HG03521 (cell line): ENCODE data around the gene TMEM132A.
"Not testable (repeated sequence)": the region's sequence is repeated elsewhere in the genome, so short reads cannot be mapped to it uniquely, and the experiment has no call there.

Experiments used
- ATAC-seq: cut with Tn5 transposase; IDR thresholded peaks from one replicate; pipeline ENCODE4 v1.9.1; 2021; ENCODE audit warnings: mild to moderate bottlenecking, moderate library complexity; ENCODE audit not compliant: unreplicated experiment

TMEM132A gene

DNA sequence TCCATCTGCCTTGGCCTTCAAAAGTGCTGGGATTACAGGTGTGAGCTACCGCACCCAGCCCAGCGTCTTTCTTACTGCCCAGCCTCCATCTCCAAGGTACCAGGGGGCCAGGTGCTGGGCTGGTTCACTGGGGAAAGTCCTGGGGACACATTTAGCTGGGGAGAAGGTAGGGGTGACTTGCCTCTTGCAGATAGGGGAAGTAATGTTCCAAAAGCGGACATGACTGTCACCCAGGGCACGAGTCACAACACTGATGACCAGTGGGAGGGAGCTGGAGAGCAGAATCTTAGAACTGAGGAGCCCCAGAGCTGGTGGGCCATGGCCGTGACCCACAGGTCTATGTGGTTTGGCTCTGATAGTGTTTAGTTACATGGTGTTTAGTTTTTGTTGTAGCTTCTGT, 30.2 kb downstream of the TMEM132A start:
- ATAC-seq, result no peak

DNA sequence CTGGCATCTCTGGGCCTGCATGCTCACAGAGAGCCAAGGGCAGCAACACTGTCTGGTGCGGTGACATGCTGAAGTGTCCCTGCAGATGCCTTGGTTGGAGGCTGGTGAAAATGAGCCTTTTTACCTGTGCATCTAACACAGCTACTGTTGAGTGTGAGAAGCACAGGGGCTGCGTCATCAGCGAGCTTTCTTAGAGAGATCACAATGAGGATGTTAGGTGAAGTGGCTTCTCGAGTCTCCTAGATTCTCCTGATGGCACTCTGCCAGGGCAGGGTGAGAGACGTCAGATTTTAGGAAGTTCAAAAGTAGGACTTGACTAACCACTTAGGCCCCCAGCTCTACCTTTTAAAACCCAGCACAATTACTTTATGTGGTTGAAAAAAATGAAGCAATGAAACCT, 31.3 kb downstream of the TMEM132A start:
- no peak for ATAC-seq

DNA sequence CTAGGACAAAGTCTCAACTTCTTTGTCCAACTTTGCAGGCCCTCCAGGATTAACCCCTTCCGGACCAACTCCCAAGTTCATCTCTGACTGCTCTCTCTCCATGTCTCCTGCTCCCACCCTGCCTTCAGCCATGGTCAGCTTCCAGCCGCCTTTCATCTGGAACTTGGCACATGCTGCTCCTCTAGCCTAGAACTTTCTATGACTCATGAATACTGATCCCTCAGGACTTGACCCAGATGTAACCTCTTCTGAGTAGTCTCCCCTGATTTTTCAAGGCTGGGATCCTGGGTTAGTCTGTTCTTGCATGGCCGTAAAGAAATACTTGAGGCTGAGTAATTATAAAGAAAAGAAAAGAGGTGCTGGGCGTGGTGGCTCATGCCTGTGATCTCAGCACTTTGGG, 32.9 kb downstream of the TMEM132A start:
- ATAC-seq, result no peak

DNA sequence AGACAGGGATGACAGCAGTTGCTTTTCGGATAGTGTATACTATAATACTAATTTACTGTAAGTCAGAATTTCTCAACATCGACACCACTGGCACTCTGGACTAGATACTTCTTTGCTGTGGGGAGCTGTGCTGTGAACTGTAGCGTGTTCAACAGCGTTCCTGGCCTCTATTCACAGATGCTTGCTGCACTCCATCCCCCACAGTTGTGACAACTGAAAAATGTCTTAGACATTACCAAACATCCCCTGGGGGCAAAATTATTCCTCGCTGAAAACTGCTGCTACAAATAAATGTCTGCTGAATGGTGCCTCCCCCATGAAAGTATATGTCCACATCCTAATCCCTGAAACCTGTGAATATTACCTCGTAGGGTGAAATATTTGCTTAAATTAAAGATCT, 35.2 kb downstream of the TMEM132A start:
- no peak for ATAC-seq

DNA sequence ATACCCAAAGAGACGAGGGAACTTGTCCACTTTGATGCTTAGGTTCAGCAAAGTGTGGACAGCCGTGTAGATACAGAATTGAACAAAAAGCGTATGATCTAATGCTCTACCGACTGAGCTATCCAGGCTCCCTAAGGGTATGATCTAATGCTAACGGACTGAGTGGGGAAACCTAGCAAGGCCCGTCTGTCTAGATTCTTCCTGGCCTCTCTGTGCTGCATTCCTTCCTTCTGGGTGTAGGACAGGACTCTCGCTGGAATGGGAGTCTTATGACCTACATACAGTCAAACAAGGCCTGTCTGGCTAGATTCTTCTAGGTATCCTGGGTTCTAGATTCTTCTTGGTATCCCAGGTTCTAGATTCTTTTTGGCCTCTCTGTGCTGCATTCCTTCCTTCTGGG, 36.1 kb downstream of the TMEM132A start:
- no peak for ATAC-seq

DNA sequence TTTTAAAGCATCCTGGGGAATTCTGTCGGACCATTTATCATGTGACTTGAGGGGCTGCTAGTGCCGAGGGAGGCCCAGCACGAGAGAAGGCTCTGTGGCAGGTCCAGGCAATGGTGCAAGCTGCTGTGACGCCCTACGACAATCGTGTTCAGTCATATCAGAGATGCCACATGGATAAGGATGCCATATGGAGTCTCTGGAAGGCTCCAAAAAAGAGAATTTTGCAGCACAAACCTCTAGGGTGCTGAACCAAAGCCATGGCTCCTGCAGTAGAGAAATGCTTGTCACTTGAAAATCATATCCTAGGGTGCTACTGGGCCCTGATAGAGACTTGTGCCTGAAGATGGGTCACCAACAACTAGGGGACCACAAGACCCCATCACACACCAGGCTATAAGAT, 40.5 kb downstream of the TMEM132A start:
- ATAC-seq, result no peak

DNA sequence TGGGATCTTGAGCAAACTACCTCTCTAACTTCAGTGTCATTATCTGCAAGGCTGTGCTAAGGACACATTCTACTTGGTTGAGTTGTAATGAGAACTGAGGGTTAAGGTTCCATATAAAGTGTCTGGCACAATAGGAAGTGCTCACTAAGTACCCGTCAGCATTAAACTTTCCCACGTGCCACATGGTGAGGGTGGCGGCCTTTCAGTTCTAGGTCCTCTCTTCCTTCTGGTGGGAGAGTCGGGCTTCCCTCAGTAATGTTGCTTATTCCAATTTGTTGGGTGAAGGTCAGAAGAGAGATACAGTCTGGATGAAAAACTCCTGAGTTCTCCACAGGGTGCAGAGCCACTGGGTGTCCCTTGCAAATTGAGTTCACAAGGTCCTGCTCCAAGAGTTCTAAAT, 42.6 kb downstream of the TMEM132A start:
- ATAC-seq, result no peak

DNA sequence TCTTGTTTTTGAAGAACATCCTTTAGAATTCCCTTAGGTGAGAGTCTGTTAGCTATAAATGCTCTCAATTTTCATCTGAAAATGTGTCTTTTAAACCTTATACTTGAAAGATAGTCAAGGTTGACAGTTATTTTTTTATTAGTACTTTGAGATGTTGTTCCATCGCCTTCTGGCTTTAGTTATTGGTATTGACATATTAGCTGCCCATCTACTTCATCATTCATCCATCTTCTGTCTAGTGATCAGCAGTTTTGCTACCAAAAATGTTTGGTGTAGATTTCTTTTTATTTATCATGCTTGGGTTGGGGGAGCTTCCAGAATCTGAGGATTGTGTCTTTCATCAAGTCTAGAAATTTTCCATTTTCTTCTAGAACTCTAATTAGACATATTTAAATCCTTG, 44.0 kb downstream of the TMEM132A start:
- ATAC-seq, result no peak

DNA sequence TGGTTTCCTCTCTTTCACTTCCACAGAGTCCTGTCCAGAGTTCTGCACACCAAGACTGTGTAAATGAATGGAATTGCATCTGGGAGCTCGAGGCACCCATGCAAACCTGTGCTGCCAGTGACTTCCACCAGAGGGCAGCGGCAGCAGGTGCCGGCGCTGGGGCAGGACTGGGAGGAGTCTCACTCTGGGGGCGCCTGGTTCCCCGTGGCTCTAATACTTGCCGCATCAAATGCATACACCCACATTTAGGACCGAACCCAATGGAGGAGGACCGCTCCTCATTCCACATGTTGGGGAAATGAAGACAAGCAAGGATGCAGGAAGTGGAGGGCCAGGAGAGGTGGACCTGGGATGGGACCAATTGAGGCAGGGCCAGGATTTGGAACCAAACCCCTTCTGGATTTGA, 46.1 kb downstream of the TMEM132A start:
- ATAC-seq, result no peak

DNA sequence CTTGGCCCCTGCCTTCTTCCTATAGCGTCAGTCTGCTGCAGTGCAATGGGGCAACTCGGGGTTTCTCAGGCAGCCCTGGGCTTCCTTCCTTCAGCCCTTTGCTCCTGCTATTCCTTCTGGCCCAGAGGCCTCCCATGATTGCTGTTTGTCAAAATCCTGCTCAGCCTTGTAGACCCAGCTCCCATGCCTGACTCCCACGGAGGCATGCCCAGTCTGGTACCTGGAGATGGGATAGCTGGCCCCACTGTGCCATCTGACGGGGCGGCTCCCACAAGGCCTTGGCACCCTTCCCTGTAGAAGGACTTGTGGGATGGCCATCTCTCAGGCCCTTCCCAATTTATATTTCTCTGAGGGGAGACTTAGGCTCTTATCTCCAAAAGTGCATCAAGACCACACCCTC, 46.6 kb downstream of the TMEM132A start:
- no peak for ATAC-seq

DNA sequence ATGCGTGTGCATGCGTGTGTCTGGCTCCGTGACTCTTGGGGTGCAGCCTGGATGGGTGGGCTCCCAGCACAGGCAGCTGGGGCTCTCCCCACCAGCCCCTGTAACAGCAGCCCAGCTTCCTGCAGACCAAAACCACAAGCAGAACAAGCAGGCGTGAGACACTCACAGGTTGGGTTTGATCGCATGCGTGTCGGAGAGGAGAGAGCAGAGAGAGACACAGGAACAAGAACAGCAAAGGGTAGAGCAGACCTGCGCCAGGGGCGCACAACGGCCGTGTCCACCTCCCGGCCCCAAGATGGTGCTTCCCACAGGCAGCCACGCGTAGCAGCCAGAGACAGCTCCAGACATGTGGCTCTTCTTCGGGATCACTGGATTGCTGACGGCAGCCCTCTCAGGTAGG, 47.3 kb downstream of the TMEM132A start, which contains the start of gene CD6:
TSS of gene CD6 (plus strand) at position 161 of the 400 bp plus-strand sequence. CDS start at position 347, 186 bp downstream.
- ATAC-seq, result no peak

DNA sequence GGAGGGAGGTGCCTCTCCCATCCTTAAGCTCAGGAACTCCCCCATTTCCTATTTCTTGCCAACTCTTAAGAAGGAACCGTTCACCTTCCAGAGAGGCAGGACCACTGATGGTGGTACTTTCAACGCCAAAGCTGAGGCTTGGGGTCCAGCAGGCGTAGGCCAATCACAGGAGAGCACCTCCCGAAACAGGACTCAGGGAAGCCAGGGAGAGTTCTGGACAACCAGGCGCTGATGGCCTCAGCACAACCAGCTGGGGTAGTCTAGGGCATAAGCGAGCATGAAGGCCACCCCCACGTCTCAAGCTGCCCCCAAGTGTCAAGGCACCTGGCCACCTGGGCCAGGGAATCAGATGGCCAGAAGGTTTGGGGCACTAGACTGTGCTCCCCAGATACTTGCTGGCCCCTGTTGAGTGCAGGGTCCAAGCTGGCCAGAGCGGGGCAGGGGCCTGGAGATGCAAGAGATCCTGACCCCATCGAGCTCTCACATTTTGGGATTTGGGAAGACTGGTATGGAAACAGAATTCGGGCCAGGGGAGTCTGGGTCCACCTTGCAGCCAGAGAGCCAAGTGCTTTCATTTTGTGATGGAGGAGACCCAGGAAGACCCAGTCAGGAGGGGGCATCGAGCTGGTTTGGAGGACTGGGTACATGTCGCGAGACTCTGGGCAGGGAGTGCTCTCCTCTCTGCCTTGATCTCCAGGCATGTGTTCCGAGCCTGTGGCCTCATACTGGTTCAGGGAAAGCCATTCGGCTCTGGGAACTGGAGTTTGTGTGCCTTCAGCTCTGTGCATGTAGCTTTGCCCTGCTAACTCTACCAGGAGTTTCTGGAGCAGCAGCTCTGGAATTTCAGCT, 48.1 kb downstream of the TMEM132A start:
- ATAC-seq, result no peak

DNA sequence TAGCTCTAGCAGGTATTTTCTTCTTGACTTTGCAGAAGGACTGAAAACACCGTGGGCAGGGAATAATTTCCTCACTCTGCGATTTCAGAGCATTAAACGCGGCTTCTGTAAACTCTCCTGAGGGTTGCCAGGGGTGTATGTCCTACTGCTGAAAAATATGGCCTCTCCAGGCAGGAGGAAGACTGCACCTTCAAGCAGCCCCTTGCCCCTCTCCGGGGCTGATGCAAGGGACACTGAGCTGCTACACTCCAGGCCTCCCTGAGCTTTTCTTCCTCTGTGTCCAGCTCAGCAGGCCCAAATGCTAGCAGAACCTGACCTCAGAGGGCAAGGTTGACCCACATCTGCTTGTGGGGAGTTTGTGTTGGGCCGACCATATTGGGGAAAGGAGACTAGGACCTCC, 49.4 kb downstream of the TMEM132A start:
- no peak for ATAC-seq

DNA sequence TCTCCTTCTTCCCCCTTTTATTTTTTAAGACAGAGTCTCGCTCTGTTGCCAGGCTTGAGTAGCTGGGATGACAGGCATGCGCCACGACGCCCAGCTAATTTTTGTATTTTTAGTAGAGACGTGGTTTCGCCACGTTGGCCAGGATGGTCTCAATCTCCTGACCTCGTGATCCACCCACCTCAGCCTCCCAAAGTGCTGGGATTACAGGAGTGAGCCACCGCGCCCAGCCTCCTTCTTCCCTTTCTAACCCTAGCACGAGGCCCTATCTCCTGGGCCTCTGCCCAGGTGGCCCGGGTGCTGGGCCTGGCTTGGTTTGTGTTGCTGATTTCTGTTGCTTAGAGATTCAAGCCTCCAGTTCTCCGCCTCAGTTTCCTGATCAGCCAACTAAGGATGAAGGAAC, 50.1 kb downstream of the TMEM132A start:
- not testable (repeated sequence) for ATAC-seq

DNA sequence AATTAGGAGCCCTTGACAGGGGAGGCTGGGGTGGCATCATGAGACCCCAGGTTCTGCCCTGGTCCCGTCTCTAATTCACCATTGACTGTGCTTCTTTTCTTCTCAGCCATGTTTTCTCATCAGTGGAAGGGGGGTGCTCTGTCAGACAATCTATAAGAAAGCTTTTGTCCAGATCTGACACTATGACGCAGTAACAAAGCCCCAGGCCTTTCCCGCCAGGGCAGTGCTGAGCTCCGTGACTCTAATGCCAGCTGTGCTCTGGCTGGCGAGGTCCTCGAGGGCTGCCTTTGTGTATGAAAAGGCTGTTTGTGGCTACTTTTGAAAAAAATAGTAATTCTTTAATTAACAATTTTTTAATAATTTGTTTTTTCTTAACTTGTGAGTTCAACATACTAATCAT, 50.5 kb downstream of the TMEM132A start:
- no peak for ATAC-seq

DNA sequence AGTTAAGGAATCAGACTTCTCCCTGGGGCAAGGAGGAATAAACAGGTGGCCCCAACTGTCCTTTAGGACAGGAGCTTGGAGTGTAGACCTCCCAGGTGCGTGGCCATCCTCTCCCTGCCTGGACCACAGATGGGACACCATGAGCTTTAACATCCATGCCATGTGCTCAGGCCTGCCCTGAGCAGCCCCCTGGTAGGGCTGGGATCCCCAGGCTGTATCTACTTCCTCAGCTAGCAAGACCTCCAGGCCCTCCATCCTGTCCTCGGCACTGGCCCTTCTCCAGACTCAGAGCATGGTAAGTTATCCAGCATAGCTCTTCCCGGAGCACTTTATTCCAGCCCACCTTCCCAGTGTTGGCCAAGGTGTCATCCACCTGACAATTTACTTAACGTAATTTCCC, 53.0 kb downstream of the TMEM132A start:
- no peak for ATAC-seq

DNA sequence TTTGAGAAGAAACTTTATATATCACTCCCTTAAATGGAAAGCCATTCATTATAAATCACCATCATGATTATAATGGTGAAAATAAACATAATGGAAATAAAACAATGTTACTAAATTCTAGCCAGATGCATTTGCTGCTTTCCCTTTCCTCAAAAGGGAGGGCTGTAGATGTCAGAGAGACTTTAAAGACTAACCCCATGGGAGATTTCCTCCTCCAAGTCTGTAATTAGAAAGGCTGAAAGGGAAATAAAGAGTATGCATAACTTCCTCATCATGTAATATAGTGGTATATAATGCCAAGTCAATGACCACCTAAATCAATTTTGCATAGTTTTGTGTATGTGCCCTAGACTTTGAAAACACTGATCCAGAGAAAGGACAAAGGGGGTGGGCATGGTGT, 53.6 kb downstream of the TMEM132A start:
- no peak for ATAC-seq

DNA sequence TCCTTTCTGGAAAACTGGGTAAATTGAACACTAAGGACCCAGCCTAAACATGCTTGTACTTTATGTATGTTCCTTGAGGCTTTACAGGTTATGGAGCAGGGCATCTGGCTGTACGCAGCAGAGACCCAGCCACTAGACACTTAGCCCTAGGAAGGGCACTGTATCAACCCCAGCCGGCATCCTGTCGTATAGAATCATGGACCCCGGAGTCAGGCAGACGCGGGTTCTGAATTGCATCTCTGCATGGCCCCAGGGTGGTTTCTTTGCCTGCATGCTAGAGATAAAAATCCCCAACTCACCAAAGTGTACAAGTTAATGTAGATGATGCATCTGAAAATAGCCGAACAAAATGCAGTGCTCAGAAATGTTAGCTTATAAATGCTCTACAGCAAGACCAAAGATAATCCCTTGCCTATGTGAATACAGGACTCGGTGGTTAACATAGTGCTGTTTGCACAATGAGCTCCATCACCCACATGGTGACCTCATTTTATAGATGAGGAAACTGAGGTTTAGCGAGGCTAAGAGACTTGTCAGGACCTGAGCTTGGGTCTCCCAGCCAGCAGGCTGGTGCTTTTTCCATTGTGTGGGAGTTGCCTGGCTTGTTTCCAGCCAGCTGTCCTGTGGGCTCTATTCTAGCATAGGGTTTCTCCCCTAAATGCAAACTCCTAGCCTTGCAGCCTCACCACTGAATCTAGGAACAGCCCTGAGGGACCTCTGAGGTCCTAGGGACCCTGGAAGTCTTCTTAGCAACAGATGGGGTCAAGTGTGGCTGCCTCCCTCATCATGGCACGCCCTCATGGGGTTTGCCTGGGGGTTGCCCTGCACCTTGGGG, 54.5 kb downstream of the TMEM132A start:
- ATAC-seq, result no peak

DNA sequence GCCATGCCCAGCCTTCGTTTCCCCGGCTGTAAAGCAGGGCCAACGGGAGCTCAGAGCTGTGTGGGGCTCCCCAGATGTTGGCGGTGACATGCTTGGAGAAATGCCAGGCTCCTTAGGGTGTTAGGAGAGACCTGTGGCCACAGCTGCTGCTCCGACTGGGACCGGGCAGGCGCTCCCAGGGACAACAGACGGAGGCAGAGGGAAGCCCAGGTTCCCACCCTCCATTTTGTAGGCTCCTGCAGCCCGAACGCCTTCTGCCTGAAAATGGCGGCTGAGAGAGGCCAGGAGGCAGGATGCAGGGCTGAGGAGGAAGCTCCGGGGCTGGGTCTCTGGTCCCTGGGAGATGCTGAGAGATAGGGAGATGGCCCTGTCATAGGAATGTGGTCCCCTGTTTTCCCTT, 57.3 kb downstream of the TMEM132A start:
- no peak for ATAC-seq

DNA sequence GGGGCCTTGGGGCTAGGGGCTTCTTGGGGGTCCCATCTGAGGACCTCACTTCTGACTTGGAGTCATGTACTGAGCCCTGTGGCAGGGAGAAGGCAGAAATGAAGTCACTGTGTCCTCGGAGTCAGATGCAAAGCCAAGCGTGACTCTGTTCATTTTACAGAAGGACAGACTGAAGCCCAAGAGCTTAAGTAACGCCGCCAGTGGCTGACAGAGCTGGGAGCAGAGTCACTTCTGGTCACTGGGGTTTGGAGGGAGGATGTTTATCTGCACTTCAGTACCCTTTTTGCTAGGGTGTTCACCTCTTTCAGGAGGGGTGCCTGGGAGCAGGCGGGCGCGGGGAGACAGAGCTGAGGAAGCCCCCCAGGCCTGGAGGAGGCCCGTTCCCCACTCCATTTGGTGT, 57.9 kb downstream of the TMEM132A start:
- no peak for ATAC-seq

DNA sequence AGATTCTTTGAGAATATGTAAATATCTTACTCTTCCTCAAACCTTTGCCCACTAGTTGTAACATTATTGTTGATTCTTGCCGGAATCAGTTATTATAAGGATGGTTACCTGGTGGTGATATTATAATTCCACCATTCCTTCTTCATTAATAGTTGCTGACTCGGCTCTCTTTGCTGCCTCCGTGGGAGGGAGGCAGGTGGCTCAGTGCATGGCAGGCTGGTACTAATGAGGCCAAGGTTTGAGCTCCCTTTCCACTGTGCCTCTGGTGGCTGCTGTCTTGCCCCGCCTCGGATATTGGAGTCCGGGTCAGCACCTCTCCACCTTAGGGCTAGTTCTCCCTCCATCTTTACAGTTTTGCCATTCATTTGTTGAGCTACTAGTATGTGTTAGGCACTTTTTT, 59.9 kb downstream of the TMEM132A start:
- no peak for ATAC-seq

DNA sequence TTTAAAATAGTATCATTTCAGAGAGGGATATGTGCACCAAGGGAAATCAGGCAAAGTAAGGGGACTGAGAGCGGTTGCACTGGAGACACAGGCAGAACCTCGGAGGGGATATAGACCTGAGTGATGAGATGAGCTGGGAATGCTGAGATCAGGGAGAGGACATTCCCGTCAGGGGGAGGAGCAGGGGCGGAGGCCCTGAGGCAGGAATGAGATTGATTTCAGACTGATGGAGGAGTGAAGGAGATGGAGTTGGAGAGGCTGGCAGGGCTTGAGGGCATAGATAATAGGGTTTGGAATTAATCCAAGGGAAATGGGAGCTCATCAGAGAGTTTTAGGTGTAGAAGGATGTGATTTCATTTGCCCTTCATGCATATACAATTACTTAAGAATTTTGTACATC, 60.4 kb downstream of the TMEM132A start:
- ATAC-seq, result no peak
